Ishikawa (cell line): Measurements from ENCODE around the gene HNRNPA1.

Experiments
- CEBPB ChIP-seq: IDR thresholded peaks from 2 replicates; pipeline ENCODE4 v1.6.1; 2012
- CREB1 ChIP-seq: IDR thresholded peaks from 2 replicates; pipeline ENCODE4 v1.6.1; 2012; ENCODE audit warnings: low read depth
- EGR1 ChIP-seq: IDR thresholded peaks from 2 replicates; pipeline ENCODE4 v1.6.1; 2012
- EP300 ChIP-seq: IDR thresholded peaks from 2 replicates; pipeline ENCODE4 v1.6.1; 2012; ENCODE audit warnings: borderline replicate concordance
- FOXM1 ChIP-seq: IDR thresholded peaks from 2 replicates; pipeline ENCODE4 v1.6.1; 2012; ENCODE audit warnings: low read depth, borderline replicate concordance
- NFIC ChIP-seq: IDR thresholded peaks from 2 replicates; pipeline ENCODE4 v1.6.1; 2012
- RAD21 ChIP-seq: IDR thresholded peaks from 2 replicates; pipeline ENCODE4 v1.6.1; 2012; ENCODE audit warnings: low read depth
- TAF1 ChIP-seq: IDR thresholded peaks from 2 replicates; pipeline ENCODE4 v1.6.1; 2012; ENCODE audit warnings: low read depth, mild to moderate bottlenecking
- TCF12 ChIP-seq: IDR thresholded peaks from 2 replicates; pipeline ENCODE4 v1.6.1; 2012; ENCODE audit warnings: low read depth
- TEAD4 ChIP-seq: IDR thresholded peaks from 2 replicates; pipeline ENCODE4 v1.6.1; 2012
- YY1 ChIP-seq: IDR thresholded peaks from 2 replicates; pipeline ENCODE4 v1.6.1; 2012; ENCODE audit warnings: low read depth
- ZBTB7A ChIP-seq: IDR thresholded peaks from 2 replicates; pipeline ENCODE4 v1.6.1; 2012; ENCODE audit warnings: low read depth
- TF ChIP-seq, protein P1 (sequence below): IDR thresholded peaks from 2 replicates; pipeline ENCODE4 v1.6.1; 2012
- TF ChIP-seq, protein P2 (sequence below): IDR thresholded peaks from 2 replicates; pipeline ENCODE4 v1.6.1; 2012
- TF ChIP-seq, protein P3 (sequence below): IDR thresholded peaks from 2 replicates; pipeline ENCODE4 v1.6.1; 2012; ENCODE audit warnings: low read depth, mild to moderate bottlenecking

HNRNPA1 gene

DNA sequence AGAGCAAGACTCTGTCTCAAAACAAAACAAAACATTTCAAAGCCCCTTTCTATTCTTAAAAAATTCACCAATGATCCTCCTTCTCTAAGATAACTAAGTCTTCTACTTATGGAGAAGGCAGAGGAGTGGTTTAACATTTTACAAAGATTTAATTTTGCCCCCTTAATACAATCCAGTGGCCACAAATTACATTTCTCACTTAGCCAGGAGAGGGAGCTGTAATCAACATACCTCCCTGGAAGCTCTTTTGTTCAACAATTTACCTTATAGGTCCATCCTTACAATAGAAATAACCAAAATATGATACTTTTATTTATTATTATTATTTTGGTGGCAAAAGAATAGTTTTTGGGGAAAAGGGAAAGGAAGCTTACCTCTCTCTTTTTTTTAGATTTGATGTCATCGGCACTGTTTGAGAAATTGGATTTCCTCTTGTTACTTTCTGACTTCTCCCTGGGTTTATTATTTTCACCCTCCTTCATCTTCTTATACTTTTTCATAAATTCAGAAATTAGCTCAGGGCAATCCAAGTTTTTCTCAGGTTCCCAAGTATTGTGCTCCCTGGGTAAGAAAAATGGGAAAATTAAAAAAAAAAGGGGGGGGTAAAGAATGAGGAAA, 28.8 kb upstream of the HNRNPA1 start:
- TF ChIP-seq, protein P1, sequence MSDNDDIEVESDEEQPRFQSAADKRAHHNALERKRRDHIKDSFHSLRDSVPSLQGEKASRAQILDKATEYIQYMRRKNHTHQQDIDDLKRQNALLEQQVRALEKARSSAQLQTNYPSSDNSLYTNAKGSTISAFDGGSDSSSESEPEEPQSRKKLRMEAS: no peak
- TF ChIP-seq RAD21 (peak; percentile 55; the same call in 1 of the 2 replicates), ZBTB7A (no peak), NFIC (no peak)

DNA sequence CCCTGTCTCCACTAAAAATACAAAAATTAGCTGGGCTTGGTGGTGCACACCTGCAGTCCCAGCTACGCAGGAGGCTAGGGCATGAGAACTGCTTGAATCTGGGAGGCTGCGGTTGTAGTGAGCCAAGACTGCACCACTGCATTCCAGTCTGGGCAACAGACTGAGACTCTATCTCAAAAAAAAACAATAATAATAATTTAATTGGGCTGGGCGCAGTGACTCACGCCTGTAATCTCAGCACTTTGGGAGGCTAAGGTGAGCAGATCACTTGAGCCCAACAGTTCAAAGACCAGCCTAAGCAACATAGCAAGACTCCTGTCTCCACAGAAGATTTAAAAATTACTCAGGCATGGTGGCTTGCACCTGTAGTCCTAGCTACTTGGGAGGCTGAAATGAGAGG, 27.3 kb upstream of the HNRNPA1 start:
- TF ChIP-seq CREB1: no peak

DNA sequence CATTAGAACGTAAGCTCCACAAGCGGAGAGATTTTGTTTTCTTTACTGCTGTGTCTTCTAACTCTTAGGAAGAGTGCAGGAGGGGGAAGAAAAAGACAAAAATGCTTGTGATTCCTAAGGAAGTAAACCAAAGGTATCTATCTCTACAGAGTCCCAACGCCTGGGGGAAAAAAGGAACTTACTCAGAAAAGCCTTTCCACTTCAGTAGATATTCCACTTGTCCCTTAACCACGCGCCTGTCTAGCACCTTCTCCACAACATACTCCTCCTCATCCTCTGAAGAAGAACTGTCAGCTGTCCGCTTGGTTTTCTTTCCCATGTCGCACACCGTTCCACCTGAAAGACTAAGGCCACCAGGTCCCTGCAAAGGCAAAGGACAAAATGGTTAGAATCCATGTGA, 23.2 kb upstream of the HNRNPA1 start:
- TF ChIP-seq NFIC (no peak), TEAD4 (no peak), EP300 (no peak), TAF1 (no peak), TCF12 (no peak)
- TF ChIP-seq, protein P2, sequence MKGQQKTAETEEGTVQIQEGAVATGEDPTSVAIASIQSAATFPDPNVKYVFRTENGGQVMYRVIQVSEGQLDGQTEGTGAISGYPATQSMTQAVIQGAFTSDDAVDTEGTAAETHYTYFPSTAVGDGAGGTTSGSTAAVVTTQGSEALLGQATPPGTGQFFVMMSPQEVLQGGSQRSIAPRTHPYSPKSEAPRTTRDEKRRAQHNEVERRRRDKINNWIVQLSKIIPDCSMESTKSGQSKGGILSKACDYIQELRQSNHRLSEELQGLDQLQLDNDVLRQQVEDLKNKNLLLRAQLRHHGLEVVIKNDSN: no peak

DNA sequence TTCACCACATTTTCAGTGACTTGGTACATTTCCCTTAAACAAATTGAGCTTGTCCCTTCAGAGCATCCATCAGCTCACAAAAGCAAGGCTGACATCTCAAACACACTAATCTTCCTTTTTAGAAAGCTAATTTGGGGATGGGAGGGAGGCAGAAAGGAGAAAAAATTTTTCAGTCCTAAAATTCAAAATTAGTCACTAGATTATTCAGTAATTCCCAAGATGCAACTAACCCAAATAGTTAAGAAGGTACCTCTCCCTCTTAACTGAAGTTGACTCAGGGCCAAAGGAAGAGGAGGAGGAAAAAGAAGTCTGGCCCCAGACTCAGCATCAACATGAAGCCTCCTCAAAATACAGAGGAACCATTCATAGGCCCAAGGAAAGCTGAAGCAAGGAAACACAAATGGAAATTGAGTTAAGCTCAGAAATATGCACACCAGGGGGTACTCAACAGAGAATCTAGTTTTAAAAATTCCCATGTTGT, 22.3 kb upstream of the HNRNPA1 start:
- no peak for TF ChIP-seq RAD21
- no peak for TF ChIP-seq ZBTB7A
- TF ChIP-seq TAF1: no peak
- TF ChIP-seq TCF12: no peak
- no peak for TF ChIP-seq EGR1
- TF ChIP-seq TEAD4: no peak
- TF ChIP-seq CREB1: no peak
- TF ChIP-seq, protein P3, sequence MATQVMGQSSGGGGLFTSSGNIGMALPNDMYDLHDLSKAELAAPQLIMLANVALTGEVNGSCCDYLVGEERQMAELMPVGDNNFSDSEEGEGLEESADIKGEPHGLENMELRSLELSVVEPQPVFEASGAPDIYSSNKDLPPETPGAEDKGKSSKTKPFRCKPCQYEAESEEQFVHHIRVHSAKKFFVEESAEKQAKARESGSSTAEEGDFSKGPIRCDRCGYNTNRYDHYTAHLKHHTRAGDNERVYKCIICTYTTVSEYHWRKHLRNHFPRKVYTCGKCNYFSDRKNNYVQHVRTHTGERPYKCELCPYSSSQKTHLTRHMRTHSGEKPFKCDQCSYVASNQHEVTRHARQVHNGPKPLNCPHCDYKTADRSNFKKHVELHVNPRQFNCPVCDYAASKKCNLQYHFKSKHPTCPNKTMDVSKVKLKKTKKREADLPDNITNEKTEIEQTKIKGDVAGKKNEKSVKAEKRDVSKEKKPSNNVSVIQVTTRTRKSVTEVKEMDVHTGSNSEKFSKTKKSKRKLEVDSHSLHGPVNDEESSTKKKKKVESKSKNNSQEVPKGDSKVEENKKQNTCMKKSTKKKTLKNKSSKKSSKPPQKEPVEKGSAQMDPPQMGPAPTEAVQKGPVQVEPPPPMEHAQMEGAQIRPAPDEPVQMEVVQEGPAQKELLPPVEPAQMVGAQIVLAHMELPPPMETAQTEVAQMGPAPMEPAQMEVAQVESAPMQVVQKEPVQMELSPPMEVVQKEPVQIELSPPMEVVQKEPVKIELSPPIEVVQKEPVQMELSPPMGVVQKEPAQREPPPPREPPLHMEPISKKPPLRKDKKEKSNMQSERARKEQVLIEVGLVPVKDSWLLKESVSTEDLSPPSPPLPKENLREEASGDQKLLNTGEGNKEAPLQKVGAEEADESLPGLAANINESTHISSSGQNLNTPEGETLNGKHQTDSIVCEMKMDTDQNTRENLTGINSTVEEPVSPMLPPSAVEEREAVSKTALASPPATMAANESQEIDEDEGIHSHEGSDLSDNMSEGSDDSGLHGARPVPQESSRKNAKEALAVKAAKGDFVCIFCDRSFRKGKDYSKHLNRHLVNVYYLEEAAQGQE: no peak
- TF ChIP-seq YY1: no peak
- TF ChIP-seq, protein P1: no peak
- TF ChIP-seq CEBPB: no peak
- TF ChIP-seq EP300: no peak
- TF ChIP-seq, protein P2: no peak
- no peak for TF ChIP-seq FOXM1
- TF ChIP-seq NFIC: no peak

DNA sequence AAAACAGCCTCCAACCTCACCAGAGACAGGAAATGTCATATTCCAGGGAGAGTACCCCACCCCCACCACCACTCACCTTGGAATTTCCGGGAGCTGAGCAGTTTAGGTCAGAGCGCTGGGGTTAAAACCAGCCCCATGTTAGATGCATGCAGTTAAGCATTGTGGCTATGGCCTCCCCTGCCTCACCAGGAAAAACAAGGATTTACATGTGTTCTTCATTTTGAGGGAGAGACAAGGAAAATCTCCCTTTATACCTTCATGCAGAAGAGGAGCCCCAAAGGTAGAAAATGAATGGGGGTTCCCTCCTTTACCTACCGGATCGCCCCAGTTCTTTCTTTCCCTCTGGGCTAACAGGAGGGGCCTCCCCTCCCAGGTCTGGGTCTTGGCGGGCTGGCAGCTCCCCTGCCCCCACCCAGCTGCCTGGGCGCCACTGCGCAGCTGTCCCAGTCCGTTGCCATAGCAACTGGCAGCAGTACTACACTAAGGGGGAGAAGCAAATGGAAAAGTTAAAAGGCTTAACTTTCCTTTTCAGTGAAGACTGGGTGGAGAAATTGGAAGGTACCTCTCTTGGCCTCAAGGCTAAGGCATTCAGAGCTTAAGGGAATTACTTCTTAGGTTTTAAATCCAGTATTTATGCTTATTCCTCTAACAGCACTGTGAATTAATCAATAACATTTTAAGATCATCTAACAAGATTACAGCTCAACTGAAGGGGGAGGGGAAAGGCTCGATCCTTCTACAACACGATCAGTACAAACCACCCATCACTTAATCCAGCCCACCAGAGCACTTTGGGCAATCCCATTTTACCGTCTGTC, 21.1 kb upstream of the HNRNPA1 start:
- TF ChIP-seq FOXM1: no peak; the same call in 1 of the 2 replicates
- TF ChIP-seq, protein P1: peak; percentile 32; the same call in 1 of the 2 replicates
- no peak for TF ChIP-seq CEBPB
- TF ChIP-seq EP300: no peak
- TF ChIP-seq, protein P2: no peak
- no peak for TF ChIP-seq RAD21
- no peak for TF ChIP-seq CREB1
- TF ChIP-seq, protein P3: no peak
- TF ChIP-seq NFIC: no peak
- no peak for TF ChIP-seq EGR1
- peak; percentile 73 for TF ChIP-seq TEAD4
- peak; percentile 68 for TF ChIP-seq YY1
- 0 out of 2 replicates have a peak, but pooled peaks have one; percentile 12 for TF ChIP-seq TCF12
- no peak; the same call in 1 of the 2 replicates for TF ChIP-seq TAF1
- TF ChIP-seq ZBTB7A: no peak
